OCI-LY3 (cell line): Measurements from ENCODE around the gene EYA4.

Source experiments
- H2AFZ ChIP-seq: fragments of 200-600, 300-600 bp; shearing (Covaris generic); 2 replicates; pipeline ENCODE4 v1.6.0; 2014; ENCODE audit warnings: antibody characterized with exemption, low read depth, low read length
- H3K27ac ChIP-seq: fragments of 200-600, 300-600 bp; sonication (generic); 2 replicates; pipeline ENCODE4 v1.5.1; 2014; ENCODE audit warnings: mild to moderate bottlenecking, low read length, moderate library complexity, mixed read lengths
- H3K27me3 ChIP-seq: fragments of 200-600, 300-600 bp; sonication (generic); 2 replicates; pipeline ENCODE4 v1.6.1; 2014; ENCODE audit warnings: low read depth, low read length, mixed read lengths
- H3K36me3 ChIP-seq: fragments of 200-600, 300-600 bp; sonication (generic); replicated peaks from 2 replicates; pipeline ENCODE3; 2014; ENCODE audit warnings: low read depth, low read length, mixed read lengths
- H3K4me1 ChIP-seq: fragments of 300-600, 200-600 bp; sonication (generic); 2 replicates; pipeline ENCODE4 v1.6.1; 2014; ENCODE audit warnings: low read length, mixed read lengths
- H3K4me2 ChIP-seq: fragments of 200-600, 300-600 bp; sonication (generic); 2 replicates; pipeline ENCODE4 v1.6.1; 2014; ENCODE audit warnings: low read length, mixed read lengths
- H3K4me3 ChIP-seq: fragments of 300-600, 200-600 bp; sonication (generic); 2 replicates; pipeline ENCODE4 v1.5.1; 2014; ENCODE audit warnings: antibody characterized with exemption, mild to moderate bottlenecking, low read length, moderate library complexity
- H3K79me2 ChIP-seq: fragments of 300-600, 200-600 bp; shearing (Covaris generic); 2 replicates; pipeline ENCODE4 v1.6.1; 2014; ENCODE audit warnings: mild to moderate bottlenecking, low read length, mixed read lengths
- H3K9ac ChIP-seq: fragments of 300-600, 200-600 bp; shearing (Covaris generic); 2 replicates; pipeline ENCODE4 v1.6.0; 2014; ENCODE audit warnings: mild to moderate bottlenecking, low read length, moderate library complexity
- H3K9me3 ChIP-seq: fragments of 200-600, 300-600 bp; shearing (Covaris generic); 2 replicates; pipeline ENCODE4 v1.6.1; 2014; ENCODE audit warnings: low read length, mixed read lengths; ENCODE audit not compliant: insufficient read depth
- H4K20me1 ChIP-seq: fragments of 200-600, 300-600 bp; sonication (generic); 2 replicates; pipeline ENCODE4 v1.6.1; 2016; ENCODE audit warnings: low read length, mixed read lengths; ENCODE audit not compliant: insufficient read depth
- EZH2phosphoT487 ChIP-seq: fragments of 200-600 bp; shearing (Covaris generic); IDR thresholded peaks from 2 replicates; pipeline ENCODE4 v1.6.1; 2018; ENCODE audit warnings: antibody characterized with exemption, mixed run types, low read depth
- TF ChIP-seq, protein P1 (sequence below): fragments of 200-600, 300-600 bp; sonication (generic); IDR thresholded peaks from 2 replicates; pipeline ENCODE4 v1.5.1; 2014; ENCODE audit warnings: antibody characterized with exemption, low read length, low read depth

The EYA4 gene

DNA sequence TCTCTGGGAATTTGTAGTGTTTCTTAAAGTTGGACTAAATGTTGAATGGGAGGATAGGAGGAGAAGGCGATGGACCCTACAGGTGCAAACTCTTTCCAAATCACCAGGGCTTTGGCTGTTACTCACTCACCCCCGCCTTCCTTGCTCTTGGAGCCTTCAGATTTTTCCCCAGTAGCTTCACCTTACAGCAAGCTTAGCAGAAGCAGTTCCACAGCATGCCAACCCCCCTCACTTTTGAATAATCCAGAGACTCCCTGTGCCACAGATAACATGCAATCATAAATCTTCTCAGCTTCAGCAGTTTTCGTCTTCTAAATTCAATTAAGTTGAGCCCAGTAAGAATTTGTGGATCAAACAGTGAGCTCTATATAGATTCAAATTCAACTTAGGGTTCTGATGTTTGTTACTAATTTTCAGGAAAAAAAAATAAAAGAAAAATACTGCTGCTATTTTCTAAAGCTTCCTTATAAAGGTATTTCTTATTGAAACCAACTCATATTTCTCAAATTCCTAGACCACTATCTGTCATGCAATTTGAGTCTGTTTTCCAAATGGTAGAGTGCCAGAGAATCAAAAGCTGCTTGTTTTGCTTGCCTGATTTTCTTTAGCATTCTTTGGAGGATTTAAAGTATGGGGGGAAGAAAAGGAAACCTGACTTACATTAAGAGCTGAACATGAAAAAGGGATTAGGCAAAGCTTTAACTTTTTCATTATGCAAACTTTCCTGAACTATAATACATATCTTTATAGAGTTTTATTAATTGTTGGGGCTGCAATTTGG lies 166.4 kb downstream of the EYA4 start:
- no peak overlapping the region for H2AFZ ChIP-seq
- no peak overlapping the region for H3K4me2 ChIP-seq
- H3K79me2 ChIP-seq: no peaks in the 10 kb centered on the region
- H4K20me1 ChIP-seq: no peaks in the 10 kb centered on the region
- no peaks in the 10 kb centered on the region for H3K36me3 ChIP-seq
- TF ChIP-seq, protein P1, sequence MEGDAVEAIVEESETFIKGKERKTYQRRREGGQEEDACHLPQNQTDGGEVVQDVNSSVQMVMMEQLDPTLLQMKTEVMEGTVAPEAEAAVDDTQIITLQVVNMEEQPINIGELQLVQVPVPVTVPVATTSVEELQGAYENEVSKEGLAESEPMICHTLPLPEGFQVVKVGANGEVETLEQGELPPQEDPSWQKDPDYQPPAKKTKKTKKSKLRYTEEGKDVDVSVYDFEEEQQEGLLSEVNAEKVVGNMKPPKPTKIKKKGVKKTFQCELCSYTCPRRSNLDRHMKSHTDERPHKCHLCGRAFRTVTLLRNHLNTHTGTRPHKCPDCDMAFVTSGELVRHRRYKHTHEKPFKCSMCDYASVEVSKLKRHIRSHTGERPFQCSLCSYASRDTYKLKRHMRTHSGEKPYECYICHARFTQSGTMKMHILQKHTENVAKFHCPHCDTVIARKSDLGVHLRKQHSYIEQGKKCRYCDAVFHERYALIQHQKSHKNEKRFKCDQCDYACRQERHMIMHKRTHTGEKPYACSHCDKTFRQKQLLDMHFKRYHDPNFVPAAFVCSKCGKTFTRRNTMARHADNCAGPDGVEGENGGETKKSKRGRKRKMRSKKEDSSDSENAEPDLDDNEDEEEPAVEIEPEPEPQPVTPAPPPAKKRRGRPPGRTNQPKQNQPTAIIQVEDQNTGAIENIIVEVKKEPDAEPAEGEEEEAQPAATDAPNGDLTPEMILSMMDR: no peak
- TF ChIP-seq EZH2phosphoT487: no peak
- no peaks in the 10 kb centered on the region for H3K27me3 ChIP-seq
- no peak overlapping the region for H3K9ac ChIP-seq
- no peak overlapping the region for H3K4me3 ChIP-seq
- H3K9me3 ChIP-seq: no peaks in the 10 kb centered on the region
- no peaks in the 10 kb centered on the region for H3K4me1 ChIP-seq
- H3K27ac ChIP-seq: no peak overlapping the region

DNA sequence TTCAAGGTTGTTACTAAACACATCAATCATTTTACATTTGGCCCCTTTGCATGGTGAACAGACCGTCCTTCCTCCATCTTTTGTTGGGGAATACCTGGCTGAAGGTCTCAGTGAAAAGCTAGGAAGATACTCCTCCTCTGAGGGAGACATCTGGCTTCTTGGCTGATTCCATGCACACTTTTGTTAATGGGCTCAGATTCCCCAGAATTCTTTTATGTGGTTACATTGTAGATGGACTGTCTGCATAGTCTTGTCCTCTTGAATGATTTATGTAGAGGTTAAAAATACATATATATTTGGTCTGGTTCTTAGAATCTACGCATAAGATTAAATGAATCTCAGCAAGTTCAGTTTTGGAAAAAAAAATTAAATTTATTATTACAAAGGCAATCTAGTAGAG lies 167.0 kb downstream of the EYA4 start:
- H3K36me3 ChIP-seq: no peaks in the 10 kb centered on the region
- H3K27ac ChIP-seq: no peak overlapping the region
- no peak overlapping the region for H3K4me3 ChIP-seq
- H4K20me1 ChIP-seq: no peaks in the 10 kb centered on the region
- no peaks in the 10 kb centered on the region for H3K4me1 ChIP-seq
- no peaks in the 10 kb centered on the region for H3K9me3 ChIP-seq
- no peak overlapping the region for H2AFZ ChIP-seq
- no peaks in the 10 kb centered on the region for H3K27me3 ChIP-seq
- H3K79me2 ChIP-seq: no peaks in the 10 kb centered on the region
- H3K4me2 ChIP-seq: no peak overlapping the region
- TF ChIP-seq, protein P1: no peak
- no peak for TF ChIP-seq EZH2phosphoT487
- H3K9ac ChIP-seq: no peak overlapping the region

DNA sequence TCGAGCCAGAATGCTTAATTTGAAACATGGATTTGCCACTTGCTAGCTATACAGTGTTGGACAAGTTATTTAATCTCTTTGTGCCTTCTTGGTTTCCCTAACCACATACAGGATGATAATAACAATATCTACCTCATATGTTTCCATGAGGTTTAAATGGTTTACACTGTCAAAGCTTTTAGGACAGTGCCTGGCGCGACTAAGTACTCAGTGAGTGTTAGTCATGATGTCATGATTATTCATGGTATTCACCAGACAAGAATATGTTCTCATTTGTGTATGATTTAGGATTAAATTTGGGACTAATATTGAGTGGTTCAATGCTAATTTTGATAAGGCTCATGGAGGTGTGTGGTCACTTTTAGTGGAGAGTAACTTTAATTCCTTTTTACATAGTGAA lies 167.4 kb downstream of the EYA4 start:
- TF ChIP-seq, protein P1: no peak
- no peak for TF ChIP-seq EZH2phosphoT487
- Histone ChIP-seq H3K36me3 (no peaks in the 10 kb centered on the region), H3K4me1 (no peaks in the 10 kb centered on the region), H3K79me2 (no peaks in the 10 kb centered on the region), H3K4me2 (no peak overlapping the region), H3K4me3 (no peak overlapping the region), H3K9me3 (no peaks in the 10 kb centered on the region), H2AFZ (no peak overlapping the region), H3K27me3 (no peaks in the 10 kb centered on the region), H4K20me1 (no peaks in the 10 kb centered on the region), H3K27ac (no peak overlapping the region), H3K9ac (no peak overlapping the region)

DNA sequence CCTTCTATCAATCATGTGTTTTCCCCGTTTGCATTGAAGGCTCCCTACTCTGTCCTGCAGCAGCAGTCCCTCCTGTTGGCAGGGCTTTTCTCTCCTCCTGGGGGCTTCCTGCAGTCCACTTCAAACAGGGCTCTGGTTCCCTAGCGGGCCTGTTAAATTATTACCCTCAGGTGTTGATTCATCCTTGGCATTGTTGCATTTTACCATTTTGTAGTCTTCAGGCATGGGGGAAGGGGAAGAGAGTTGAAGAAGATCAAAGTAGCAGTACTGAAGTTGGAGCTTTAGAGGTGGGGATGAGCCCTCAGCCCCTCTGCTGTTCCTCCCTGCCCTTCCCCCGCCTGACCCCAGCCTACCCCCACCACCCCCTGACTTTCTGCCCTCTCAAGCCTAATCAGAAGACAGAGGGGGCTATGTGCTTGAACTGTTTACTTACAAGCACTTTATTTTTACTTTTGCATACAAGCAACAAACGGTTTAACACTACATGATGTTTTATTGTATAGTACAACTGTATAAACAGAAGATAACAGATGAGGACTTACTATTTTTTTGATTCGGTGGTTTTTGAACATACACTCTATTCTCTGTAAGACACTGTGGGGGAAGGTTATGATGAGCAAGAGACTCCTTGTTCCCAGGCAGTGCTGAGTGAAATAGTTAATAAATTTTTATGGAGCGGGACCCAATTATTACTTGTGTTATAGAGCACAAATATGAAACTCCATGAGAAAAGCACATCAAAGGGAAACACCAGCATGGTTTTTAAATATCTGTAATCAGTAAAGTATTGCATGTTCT lies 169.7 kb downstream of the EYA4 start:
- no peaks in the 10 kb centered on the region for H4K20me1 ChIP-seq
- H3K79me2 ChIP-seq: no peaks in the 10 kb centered on the region
- TF ChIP-seq, protein P1: no peak
- TF ChIP-seq EZH2phosphoT487: no peak
- no peaks in the 10 kb centered on the region for H3K9me3 ChIP-seq
- H3K9ac ChIP-seq: no peak overlapping the region
- H3K4me1 ChIP-seq: no peaks in the 10 kb centered on the region
- H3K4me2 ChIP-seq: no peak overlapping the region
- H2AFZ ChIP-seq: no peak overlapping the region
- H3K27ac ChIP-seq: no peak overlapping the region
- no peak overlapping the region for H3K4me3 ChIP-seq
- no peaks in the 10 kb centered on the region for H3K27me3 ChIP-seq
- no peaks in the 10 kb centered on the region for H3K36me3 ChIP-seq
